K562 treated with DMSO at 1 percent for 48 hours (cell line): ENCODE measurements around the gene STARD5. TPM values are rescaled to one million over a fixed set of nuclear protein-coding genes. Genes with fewer than 3 reads are reported as not detected.

Experiments used
- total RNA-seq: library from RNA; unstranded; fragments of 300-600 nt; gene quantifications from 2 replicates; pipeline ENCODE4 v1.2.3, GENCODE V29; 2022; ENCODE audit warnings: low replicate concordance; ENCODE audit errors: extremely low read depth

Gene STARD5, protein sequence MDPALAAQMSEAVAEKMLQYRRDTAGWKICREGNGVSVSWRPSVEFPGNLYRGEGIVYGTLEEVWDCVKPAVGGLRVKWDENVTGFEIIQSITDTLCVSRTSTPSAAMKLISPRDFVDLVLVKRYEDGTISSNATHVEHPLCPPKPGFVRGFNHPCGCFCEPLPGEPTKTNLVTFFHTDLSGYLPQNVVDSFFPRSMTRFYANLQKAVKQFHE
- not detected in 2 replicates for total RNA-seq

GRCh38 chr15:81323944-81324881 lies at the start of gene STARD5:
Gene STARD5, minus strand, starts transcription at chr15:81324141. Its CDS starts 42 bp downstream, at chr15:81324099.

Other genes starting within 250 kb of the STARD5 start
- not detected in 2 replicates for gene CFAP161, start 189.9 kb downstream of the STARD5 start, total RNA-seq
- not detected in 2 replicates for gene IL16, start 127.3 kb downstream of the STARD5 start, total RNA-seq
- not detected in 2 replicates for gene TMC3, start 50.1 kb upstream of the STARD5 start, total RNA-seq